Trophoblast cell (in vitro differentiated cells and primary cell): Measurements from ENCODE around the gene APOLD1.

ENCODE experiments used
- DNase-seq, 2 donors: peaks; one replicate each; pipeline ENCODE4 v3.0.0-alpha.2; 2016
- H2AFZ ChIP-seq: 2 replicates; pipeline ENCODE4 v1.6.1; 2013; ENCODE audit warnings: low read length, moderate library complexity, mild to moderate bottlenecking; ENCODE audit not compliant: insufficient read depth, poor library complexity
- H2AK5ac ChIP-seq: 2 replicates; pipeline ENCODE4 v1.6.1; 2013; ENCODE audit warnings: mild to moderate bottlenecking, low read length
- H2BK120ac ChIP-seq: 2 replicates; pipeline ENCODE4 v1.6.1; 2013; ENCODE audit warnings: low read length, mild to moderate bottlenecking, moderate library complexity; ENCODE audit not compliant: insufficient read depth, poor library complexity
- H2BK12ac ChIP-seq: 2 replicates; pipeline ENCODE4 v1.6.1; 2013; ENCODE audit warnings: mild to moderate bottlenecking, low read length, moderate library complexity
- H2BK5ac ChIP-seq: 2 replicates; pipeline ENCODE4 v1.6.1; 2013; ENCODE audit warnings: low read length, low read depth, moderate library complexity, mild to moderate bottlenecking; ENCODE audit not compliant: poor library complexity
- H3K14ac ChIP-seq: 2 replicates; pipeline ENCODE4 v1.6.1; 2013; ENCODE audit warnings: mild to moderate bottlenecking, low read length
- H3K18ac ChIP-seq: 2 replicates; pipeline ENCODE4 v1.6.1; 2013; ENCODE audit warnings: mild to moderate bottlenecking, low read length
- H3K23ac ChIP-seq: 2 replicates; pipeline ENCODE4 v1.6.1; 2013; ENCODE audit warnings: low read length
- H3K27ac ChIP-seq: 2 replicates; pipeline ENCODE4 v1.5.1; 2013; ENCODE audit warnings: low read depth, mild to moderate bottlenecking, inconsistent platforms, low read length, moderate library complexity
- H3K27me3 ChIP-seq: 2 replicates; pipeline ENCODE4 v1.6.1; 2013; ENCODE audit warnings: inconsistent platforms, mild to moderate bottlenecking, low read length, moderate library complexity; ENCODE audit not compliant: insufficient read depth
- H3K36me3 ChIP-seq, 2 experiments: 1 replicate in 1 of 2; 2 replicates in 1 of 2; pipeline ENCODE4 v1.6.1; 2013; ENCODE audit warnings: low read length in 2 of 2, mild to moderate bottlenecking in 2 of 2, moderate library complexity in 1 of 2; ENCODE audit not compliant: insufficient read depth in 2 of 2, control insufficient read depth in 1 of 2
- H3K4ac ChIP-seq: 2 replicates; pipeline ENCODE4 v1.6.1; 2013; ENCODE audit warnings: low read depth, mild to moderate bottlenecking, low read length, moderate library complexity
- H3K4me1 ChIP-seq, 2 experiments: 1 replicate in 1 of 2; 2 replicates in 1 of 2; pipeline ENCODE4 v1.6.1; 2013; ENCODE audit warnings: low read length in 2 of 2, mild to moderate bottlenecking in 2 of 2, moderate library complexity in 1 of 2; ENCODE audit not compliant: insufficient read depth in 2 of 2, control insufficient read depth in 1 of 2
- H3K4me2 ChIP-seq: 2 replicates; pipeline ENCODE4 v1.6.1; 2013; ENCODE audit warnings: inconsistent platforms, mild to moderate bottlenecking, low read length, moderate library complexity
- H3K4me3 ChIP-seq: 2 replicates; pipeline ENCODE4 v1.5.1; 2013; ENCODE audit warnings: mild to moderate bottlenecking, low read depth, low read length, inconsistent platforms
- H3K79me1 ChIP-seq: one replicate; pipeline ENCODE4 v1.6.1; 2013; ENCODE audit warnings: low read length
- H3K79me2 ChIP-seq: 2 replicates; pipeline ENCODE4 v1.6.1; 2013; ENCODE audit warnings: low read length, mild to moderate bottlenecking; ENCODE audit not compliant: control insufficient read depth, insufficient read depth, poor library complexity
- H3K9ac ChIP-seq: 2 replicates; pipeline ENCODE4 v1.6.1; 2013; ENCODE audit warnings: mild to moderate bottlenecking, low read length
- H3K9me3 ChIP-seq: 2 replicates; pipeline ENCODE4 v1.6.1; 2013; ENCODE audit warnings: low read depth, mild to moderate bottlenecking, control low read depth, inconsistent platforms, low read length; ENCODE audit not compliant: insufficient read depth
- H4K12ac ChIP-seq: 2 replicates; pipeline ENCODE4 v1.6.1; 2013; ENCODE audit warnings: low read depth, mild to moderate bottlenecking, low read length, moderate library complexity
- H4K8ac ChIP-seq: 2 replicates; pipeline ENCODE4 v1.6.1; 2013; ENCODE audit warnings: low read depth, mild to moderate bottlenecking, low read length, moderate library complexity
- H4K91ac ChIP-seq: one replicate; pipeline ENCODE4 v1.6.1; 2013; ENCODE audit warnings: low read depth, mild to moderate bottlenecking, low read length, moderate library complexity
- WGBS: extraction: QIAGEN DNeasy Blood & Tissue Kit; methylation state at CpG from one replicate; pipeline ENCODE4 v1.1.7; 2013; ENCODE audit warnings: missing lambda C conversion rate; ENCODE audit not compliant: insufficient read length, insufficient coverage; ENCODE audit errors: extremely low coverage; 5-methylcytosine and 5-hydroxymethylcytosine counted together

Gene APOLD1

DNA sequence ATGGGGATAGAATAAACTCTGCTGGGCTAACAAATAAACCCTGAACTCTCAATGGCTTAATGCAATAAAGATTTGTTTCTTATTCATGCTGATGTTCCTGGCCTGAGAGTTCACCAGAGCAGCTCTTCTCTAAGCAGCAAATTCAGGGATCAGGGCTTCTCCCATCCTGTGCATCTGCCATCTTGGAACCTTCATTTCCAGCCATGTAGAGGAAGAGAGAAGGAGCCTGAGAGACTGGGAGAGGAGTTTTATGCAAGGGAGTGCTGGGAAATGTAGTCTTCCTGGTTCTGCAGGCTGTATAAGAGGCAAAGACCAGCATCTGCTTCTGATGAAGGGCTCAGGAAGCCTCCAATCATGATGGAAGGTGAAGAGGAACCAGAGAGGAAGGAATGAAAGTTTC lies 20.6 kb upstream of the APOLD1 start:
- no peak for DNase-seq
- no peak overlapping the region for H4K12ac ChIP-seq
- H3K9me3 ChIP-seq: no peaks in the 10 kb centered on the region

DNA sequence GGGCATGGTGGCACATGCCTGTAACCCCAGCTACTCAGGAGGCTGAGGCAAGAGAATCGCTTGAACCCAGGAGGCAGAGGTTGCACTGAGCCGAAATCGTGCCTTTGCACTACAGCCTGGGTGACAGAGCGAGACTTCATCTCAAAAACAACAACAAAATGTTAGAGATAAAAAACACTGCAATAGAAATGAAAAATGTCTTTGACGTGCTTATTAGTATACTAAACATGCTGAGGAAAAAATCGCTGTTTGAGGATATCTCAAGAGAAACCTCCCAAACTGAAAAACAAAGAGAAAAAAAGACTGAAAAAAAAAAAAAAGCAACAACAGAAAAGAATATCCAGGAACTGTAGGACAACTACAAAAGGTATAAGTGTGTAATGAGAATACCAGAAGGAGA lies 15.2 kb upstream of the APOLD1 start:
- Histone ChIP-seq H3K18ac (no peak overlapping the region), H3K4ac (no peak overlapping the region), H3K36me3 (no peaks in the 10 kb centered on the region), H3K79me2 (no peaks in the 10 kb centered on the region), H2AK5ac (no peak overlapping the region), H2BK12ac (no peak overlapping the region), H2AFZ (no peak overlapping the region), H3K23ac (no peak overlapping the region), H3K4me3 (no peak overlapping the region), H3K4me2 (no peak overlapping the region), H2BK5ac (no peak overlapping the region), H3K27ac (no peak overlapping the region), H3K9me3 (no peaks in the 10 kb centered on the region), H3K9ac (no peak overlapping the region), H2BK120ac (no peak overlapping the region), H4K91ac (no peak overlapping the region), H3K27me3 (no peaks in the 10 kb centered on the region), H4K8ac (no peak overlapping the region), H3K4me1 (no peaks in the 10 kb centered on the region), H3K14ac (no peak overlapping the region), H4K12ac (no peak overlapping the region), H3K79me1 (no peaks in the 10 kb centered on the region)
- DNase-seq: no peak
- WGBS: no CpG with 5 or more reads among the region's 6 CpGs

More for the DNA sequence above, 20.6 kb upstream of the APOLD1 start:
- H3K23ac ChIP-seq: no peak overlapping the region
- no peaks in the 10 kb centered on the region for H3K79me2 ChIP-seq
- H3K27me3 ChIP-seq: no peaks in the 10 kb centered on the region
- H2BK120ac ChIP-seq: no peak overlapping the region
- no peak overlapping the region for H3K27ac ChIP-seq
- no peak overlapping the region for H2BK12ac ChIP-seq
- H3K9ac ChIP-seq: no peak overlapping the region
- H4K8ac ChIP-seq: no peak overlapping the region
- no peak overlapping the region for H3K4ac ChIP-seq
- no peaks in the 10 kb centered on the region for H3K79me1 ChIP-seq
- no peaks in the 10 kb centered on the region for H3K36me3 ChIP-seq
- H2BK5ac ChIP-seq: no peak overlapping the region
- no peak overlapping the region for H4K91ac ChIP-seq
- H3K4me3 ChIP-seq: no peak overlapping the region
- H3K14ac ChIP-seq: no peak overlapping the region
- H2AFZ ChIP-seq: no peak overlapping the region
- no peaks in the 10 kb centered on the region for H3K4me1 ChIP-seq
- no peak overlapping the region for H3K4me2 ChIP-seq
- no peak overlapping the region for H3K18ac ChIP-seq
- no peak overlapping the region for H2AK5ac ChIP-seq

DNA sequence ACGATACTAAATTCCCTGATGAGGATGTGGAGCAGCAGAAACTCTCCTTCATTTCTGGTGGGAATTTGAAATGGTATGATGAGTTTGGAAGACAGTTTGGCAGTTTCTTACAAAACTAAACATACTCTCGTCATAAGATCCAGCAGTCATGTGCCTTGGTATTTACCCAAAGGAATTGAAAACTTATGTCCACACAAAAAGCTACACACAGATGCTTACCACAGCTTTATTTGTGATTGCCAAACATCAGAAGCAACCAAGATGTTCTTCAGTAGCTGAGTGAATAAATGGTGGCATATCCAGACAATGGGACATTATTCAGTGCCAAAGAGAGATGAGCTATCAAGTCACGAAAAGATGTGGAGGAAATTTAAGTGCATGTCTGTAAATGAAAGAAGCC lies 10.7 kb upstream of the APOLD1 start:
- WGBS: no CpG with 5 or more reads among the region's 3 CpGs

DNA sequence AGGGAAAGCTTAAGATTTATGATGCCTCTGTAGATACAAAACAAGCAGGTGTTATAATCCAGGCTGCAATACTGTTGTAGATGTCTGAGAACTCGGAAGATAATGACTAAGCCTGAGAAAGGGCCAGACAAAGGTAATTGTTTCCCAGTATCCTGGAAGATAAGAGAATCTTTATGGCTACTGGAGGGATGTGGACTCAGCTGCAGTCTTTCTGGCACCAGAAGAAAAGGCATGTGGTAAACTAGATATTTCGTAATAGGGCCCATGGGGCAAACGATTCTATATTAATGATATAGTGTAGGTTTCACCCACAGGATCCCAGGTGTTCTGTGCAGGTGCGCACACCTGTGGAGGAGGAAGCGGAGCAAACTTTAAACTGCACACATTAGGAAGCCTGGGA lies 9.2 kb upstream of the APOLD1 start:
- Histone ChIP-seq H3K79me1 (no peaks in the 10 kb centered on the region), H4K12ac (no peak overlapping the region), H3K18ac (no peak overlapping the region), H2BK12ac (no peak overlapping the region), H3K23ac (no peak overlapping the region), H3K36me3 (no peaks in the 10 kb centered on the region), H4K91ac (no peak overlapping the region), H3K14ac (no peak overlapping the region), H3K4me3 (no peak overlapping the region), H3K4me1 (no peaks in the 10 kb centered on the region), H2BK120ac (no peak overlapping the region), H3K27me3 (no peaks in the 10 kb centered on the region), H3K27ac (no peak overlapping the region), H3K9ac (no peak overlapping the region), H2AFZ (no peak overlapping the region), H2BK5ac (no peak overlapping the region), H3K9me3 (no peaks in the 10 kb centered on the region), H3K4me2 (no peak overlapping the region), H2AK5ac (no peak overlapping the region), H4K8ac (no peak overlapping the region), H3K4ac (no peak overlapping the region), H3K79me2 (no peaks in the 10 kb centered on the region)
- DNase-seq: no peak
- WGBS: no CpG with 5 or more reads among the region's 5 CpGs

More for the DNA sequence above, 10.7 kb upstream of the APOLD1 start:
- Histone ChIP-seq H2BK120ac (no peak overlapping the region), H2AFZ (no peak overlapping the region), H3K4me1 (no peaks in the 10 kb centered on the region), H3K14ac (no peak overlapping the region), H2BK5ac (no peak overlapping the region), H3K79me1 (no peaks in the 10 kb centered on the region), H3K4me3 (no peak overlapping the region), H3K9ac (no peak overlapping the region), H3K9me3 (no peaks in the 10 kb centered on the region), H3K4me2 (no peak overlapping the region), H3K18ac (no peak overlapping the region), H4K91ac (no peak overlapping the region), H3K27ac (no peak overlapping the region), H2AK5ac (no peak overlapping the region), H3K36me3 (no peaks in the 10 kb centered on the region), H2BK12ac (no peak overlapping the region), H3K23ac (no peak overlapping the region), H3K79me2 (no peaks in the 10 kb centered on the region), H4K8ac (no peak overlapping the region), H3K27me3 (no peaks in the 10 kb centered on the region), H4K12ac (no peak overlapping the region), H3K4ac (no peak overlapping the region)
- DNase-seq: no peak
